GM19438 (cell line): ENCODE results near the gene MEGF6.

Source experiments
- ATAC-seq: cut with Tn5 transposase; IDR thresholded peaks from one replicate; pipeline ENCODE4 v1.9.1; 2021; ENCODE audit warnings: low read depth; ENCODE audit not compliant: unreplicated experiment

Gene MEGF6

DNA sequence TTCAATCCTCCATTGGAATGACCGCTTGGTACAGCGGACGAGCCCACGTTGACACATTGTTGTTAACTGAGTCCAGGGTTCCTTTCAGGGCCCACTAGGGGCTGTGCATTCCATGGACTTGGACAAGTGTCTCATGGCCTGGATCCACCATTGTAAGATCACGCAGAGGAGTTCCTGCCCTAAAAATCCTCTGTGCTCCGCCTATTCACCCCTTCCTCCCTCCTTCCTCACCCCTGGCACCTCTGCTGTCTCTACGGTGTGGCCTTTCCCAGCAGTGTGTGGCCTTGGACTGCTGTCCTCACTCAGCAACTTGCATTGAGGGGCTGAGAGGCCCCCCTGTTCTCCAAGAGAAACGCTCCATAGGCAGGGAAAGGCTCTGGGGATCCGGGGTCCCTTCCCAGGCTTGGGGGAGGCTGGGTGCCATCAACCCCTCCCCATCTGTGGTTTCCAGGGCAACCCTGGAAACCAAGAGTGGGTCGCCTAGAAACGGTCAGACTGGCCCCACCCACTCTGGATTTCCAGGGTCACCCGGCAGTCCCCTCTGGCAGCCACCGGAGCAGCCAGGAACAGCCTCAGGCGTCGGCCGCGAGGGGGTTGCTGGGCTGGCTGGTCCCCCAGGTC is 50.9 kb downstream of the MEGF6 start:
- ATAC-seq = no peak

DNA sequence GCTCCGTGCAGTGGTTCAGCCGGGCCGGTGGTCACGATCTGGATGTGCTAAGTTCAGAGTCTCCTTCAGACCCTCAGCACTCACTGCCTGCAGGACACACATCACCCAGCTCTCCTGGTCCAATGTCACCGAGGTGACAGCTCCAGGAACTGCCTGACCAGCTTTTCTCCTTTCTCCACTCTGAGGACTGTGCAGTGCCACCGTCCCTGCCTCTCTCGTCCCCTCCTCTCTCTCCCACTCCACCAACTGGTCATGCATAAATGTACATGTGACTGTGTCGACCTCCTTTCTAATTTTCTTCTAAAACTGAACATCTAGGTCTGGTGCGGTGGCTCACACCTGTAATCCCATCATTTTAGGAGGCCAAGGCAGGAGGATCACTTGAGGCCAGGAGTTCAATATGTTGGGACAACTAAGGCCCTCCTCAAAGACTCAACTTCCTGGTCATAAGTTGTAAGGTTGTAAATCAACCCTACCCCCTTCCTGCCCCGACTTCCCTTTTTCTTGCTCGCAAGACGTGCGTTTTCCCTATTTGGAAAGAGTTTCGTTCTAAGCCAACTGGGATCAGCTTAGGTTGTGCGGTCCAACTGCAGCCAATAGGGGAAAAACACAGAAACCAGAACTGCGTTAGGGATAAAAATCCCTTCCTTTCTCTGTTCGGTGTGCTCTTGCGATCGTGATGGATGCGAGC is 53.1 kb downstream of the MEGF6 start:
- ATAC-seq = no peak

DNA sequence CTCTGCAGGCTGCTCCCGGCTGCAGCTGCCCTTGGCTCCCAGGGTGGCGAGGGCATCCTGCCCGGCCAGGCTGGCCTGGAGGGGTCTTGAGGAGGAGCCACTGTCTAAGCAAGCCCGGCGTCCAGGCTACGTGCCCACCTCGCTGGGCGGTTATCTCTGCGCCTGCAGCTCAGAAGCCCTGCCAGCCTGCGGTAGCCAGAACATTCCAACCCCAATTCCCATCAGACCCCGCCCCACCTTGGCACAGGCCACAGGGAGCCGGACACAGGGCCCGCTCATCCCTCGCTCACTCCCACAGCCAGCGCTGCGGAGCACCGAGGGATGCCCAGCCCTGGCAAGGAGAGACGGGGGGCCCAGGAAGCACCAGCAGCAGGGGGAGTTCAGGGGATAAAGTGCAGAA is 53.9 kb downstream of the MEGF6 start:
- no peak for ATAC-seq

DNA sequence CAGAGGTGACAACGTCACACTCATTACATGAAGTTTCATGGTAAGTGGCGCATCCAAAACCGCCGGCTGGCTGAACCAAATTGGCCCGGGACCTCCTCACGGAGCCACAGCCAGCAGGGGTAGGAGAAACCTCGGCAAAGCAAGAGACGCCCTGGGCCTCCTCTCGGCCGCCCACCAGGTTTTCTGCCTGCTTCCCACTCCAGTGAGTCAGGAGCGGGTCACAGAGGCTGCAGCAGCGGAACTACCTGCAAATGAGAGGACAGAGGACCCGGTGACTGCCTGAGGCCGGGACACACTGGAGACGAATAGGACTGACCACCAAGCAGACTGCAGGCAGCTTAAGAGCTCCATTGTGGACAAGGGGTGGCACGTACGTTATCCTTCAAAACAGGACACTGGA is 55.0 kb downstream of the MEGF6 start:
- no peak for ATAC-seq

DNA sequence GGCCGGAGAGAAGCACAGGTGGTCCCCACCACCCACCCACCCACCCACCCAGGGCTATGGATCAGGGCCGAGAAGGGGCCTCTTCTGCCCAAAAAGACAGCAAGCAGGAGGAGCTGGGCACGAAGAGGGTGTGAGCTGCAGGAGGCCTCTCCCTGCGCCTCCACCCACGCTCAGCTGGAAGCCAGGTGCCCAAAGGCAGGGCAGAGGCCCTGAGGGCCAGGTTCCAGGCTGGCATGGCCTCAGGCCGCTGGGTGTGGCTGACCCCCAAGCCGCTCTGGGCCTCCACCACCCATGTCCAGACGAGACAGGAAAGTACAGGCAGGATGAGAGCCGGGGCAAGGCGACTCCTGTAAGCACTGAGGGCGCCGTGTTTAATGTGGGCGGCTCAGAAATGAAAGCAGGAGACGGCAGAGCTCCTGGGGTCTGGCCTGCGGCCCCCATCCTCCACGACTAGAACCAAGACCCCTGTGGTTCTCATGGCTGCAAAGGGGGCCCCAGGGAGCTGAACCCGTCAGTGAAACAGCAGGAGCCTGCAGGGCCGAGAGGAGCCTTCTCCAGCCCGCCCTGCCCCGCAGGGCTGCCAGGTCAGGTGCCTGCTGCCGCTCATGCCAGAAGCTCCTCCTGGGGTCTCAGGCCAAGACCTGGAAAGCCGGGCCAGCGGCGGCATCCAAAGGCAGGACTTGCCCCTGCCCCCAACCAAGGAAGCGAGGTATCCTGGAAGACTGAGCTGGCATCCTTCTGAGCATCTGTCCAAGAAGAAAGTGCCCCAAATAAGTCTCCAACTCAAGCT is 56.0 kb downstream of the MEGF6 start:
- no peak for ATAC-seq

DNA sequence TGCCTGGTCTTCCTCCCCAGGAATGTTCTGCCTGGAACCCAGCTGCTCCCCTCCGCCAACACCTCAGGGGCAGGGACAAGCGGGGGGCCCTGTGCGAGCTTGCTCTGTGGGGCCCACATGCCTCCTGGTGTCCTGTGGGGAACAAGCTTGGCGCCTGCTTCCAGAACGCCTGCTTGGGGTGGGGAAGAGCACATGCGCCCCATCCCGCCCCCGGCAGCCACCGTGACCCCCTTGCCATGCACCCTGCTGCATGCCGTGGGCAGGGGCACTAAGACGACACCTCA is 57.4 kb downstream of the MEGF6 start:
- no peak for ATAC-seq

DNA sequence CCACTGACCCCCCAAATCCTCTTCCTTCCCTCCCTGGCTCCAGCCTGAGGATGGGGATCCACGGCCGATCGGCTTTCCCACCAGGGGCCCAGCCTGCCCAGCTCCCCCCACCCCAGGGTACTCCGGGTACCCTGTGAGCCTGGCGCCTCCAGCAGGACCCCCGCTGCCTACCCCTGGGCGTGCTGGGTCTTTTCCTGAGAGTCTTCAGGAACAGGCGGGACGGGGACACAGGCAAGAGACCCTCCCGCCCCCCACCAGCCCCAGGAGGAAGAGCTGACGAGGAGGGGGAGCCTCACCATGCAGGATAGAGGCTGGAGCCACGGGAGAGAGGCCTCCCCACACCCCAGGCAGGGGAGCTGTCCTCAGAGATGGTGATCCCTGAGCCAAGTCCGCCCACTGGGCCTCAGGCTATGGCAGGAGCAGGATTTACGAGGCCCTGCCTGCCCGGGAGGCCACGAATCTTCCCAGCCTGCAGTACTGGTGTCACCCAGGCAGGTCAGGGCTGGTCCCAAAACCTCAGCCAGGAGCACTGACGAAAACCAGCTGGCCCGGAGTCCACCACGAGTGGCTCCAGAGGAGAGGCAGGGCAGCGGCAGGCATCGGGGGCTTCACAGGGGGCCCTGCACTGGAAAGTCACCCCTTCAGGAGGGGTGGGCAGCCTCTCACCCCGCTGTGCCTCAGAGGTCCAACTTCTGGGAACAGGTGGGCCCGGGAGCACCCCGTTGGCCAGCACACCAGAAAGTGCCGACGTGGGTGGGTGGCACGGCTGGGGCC is 58.0 kb downstream of the MEGF6 start:
- ATAC-seq = no peak

DNA sequence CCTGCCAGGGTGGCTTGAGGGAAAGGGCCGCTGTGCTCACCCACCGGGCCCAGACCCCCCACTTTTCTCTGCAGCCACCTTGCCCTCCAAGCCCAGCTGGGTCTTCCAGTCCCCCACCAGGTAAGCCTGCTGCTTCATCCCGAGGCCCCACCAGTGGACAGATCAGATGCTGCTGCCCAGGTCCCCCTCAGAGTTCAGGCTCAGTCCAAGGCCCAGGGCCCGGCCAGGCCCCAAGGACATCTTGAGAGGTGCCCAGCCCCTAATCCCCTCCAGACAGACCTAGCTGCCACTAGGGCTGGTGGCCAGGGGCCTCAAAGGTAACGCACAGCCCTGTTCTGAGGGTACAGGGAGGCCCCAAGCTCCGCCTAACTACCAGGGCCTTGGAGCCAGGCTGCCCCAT is 58.6 kb downstream of the MEGF6 start:
- ATAC-seq = no peak

DNA sequence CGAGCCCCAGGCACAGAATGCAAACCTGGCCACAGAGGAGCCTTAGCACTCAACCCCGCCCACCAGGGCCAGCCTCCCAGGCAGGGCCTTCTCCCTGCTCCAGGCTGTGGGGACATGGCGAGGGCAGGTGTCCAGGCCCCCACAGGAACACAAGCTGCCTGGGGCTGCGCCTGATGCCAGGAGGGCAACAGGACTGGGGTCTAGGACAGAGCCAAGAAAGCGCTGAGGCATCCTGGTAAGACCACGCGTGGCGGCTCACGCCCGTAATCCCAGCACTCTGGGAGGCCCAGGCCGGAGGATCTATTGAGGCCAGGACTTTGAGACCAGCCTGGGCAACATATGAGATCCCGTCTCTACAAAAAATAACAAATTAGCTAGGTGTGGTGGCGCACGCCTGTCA is 59.1 kb downstream of the MEGF6 start:
- no peak for ATAC-seq

DNA sequence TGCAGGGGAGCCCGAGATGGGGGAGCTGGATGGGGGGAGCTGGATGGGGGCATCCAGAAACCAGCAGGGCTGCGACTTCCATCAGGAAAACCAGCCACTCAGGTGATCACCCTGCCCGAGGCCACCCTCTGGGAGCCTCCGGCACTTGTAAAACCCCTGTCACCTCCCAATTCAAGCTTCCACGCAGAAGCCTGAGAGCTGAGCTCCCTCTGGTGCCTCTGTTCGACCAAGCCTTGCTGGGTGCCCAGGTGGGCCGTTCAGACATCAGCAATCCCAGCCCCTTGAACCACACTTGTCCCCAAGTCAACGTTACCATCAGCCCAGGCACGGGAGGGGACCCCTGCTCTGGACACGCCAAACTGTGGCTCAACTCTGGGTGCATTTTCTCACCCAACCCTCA is 59.6 kb downstream of the MEGF6 start:
- no peak for ATAC-seq

DNA sequence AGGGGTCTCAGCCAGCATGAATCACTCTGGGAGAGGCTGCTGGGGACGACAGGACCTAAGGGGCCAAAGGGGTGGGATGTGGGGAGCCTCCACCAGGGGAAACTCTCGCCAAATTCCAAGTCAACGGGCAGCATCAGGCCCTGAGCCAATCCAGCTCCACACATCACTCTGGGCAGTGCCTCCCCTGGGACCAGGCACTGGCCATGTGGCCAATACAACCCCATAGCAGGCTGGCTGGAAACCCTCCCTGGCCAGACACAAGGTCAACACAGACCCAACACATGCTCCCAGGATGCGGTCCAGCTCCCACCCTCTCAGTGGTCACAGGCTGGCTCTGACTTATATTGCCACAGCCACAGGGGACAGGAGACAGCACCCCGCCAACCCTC is 60.0 kb downstream of the MEGF6 start:
- ATAC-seq = no peak

DNA sequence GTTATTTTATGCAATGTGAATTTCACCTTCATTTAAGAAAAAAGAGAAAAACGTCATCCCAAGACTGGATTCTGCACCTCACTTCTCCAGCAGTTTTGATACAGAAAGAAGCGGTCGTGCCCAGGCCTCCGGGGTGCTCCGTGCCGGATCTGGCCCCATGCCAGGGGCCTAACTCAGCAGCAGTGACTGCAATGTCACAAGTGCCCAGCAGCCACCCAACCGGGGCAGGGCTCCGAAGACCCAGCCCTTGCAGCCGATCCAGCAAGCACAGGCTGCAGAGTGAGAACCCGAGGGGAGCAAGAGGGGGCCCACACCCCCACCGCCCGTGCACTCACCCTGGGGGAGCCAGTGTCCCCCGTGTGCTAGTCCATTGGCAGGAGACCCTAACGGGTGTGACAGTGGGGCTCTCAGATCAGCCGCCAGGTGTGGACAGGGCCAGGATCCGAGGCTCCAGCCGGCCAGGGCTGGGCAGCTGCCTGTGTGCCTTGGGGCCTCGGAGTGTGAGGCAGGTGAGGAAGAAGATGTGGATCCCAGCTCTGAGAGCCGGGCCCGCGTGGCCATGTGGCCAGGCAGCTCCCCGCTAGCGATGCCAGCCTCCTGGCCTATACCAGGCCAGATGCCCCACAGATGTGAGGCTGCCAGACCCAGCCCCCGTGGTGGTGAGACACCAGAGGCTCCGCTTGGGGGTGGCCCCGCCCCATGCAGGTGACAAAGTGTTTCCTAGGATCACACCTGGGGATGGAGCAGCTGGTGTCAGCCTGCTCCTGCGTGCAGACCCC is 60.6 kb downstream of the MEGF6 start:
- ATAC-seq = no peak

DNA sequence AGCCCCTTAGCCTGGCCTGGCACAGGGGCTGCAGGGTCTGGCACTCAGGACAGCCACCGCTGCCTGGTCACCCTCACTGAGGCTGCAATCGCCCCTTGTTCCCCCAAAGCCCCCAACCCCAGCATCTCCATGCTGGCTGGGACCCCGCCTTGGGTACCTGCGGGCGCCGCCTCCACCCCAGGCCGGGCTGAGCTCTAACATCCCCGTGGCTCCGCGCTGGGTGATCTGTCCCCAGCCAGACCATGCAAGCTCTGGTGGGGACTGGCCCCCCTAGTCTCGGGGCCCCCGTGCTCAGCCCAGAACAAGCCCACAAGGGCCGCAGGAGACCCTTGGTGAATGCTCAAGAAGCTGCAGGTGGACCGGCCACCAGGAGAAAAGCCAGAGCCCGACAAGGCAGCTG is 62.4 kb downstream of the MEGF6 start:
- no peak for ATAC-seq

DNA sequence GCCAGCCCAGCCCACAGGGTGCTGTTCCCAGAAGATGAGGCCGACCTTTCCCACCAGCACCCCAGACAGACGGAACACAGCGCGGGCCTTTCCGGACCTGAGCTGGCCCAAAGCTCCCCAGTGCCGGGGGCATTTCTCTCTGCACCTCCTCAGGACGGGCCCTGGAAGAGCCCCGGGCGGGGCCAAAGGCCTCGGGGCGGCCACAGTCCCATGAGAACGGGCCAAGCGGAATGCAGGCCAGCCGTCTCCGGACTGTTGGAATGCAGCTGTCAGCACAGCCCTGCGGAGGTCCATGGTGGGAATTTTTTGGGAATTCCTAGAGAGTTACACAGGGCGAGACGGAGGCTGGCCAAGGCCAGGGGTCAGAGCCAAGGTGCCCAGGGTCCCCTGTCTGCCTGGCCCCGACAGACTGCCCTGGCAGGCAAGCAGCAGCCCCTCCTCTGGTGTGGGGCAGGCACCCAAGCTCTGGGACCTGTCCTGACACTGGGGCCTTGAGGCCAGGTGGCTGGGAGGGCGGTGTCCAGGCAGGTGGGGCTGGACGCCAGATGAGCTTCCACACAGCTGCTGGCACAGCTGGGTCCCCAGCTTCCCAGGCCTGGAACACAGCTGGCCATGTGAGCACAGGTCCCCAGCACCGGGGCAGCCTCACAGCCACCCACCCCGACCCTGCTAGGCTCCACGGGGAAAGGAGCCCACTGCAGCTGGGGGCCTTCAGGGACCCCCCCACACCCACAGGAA is 63.0 kb downstream of the MEGF6 start:
- no peak for ATAC-seq

DNA sequence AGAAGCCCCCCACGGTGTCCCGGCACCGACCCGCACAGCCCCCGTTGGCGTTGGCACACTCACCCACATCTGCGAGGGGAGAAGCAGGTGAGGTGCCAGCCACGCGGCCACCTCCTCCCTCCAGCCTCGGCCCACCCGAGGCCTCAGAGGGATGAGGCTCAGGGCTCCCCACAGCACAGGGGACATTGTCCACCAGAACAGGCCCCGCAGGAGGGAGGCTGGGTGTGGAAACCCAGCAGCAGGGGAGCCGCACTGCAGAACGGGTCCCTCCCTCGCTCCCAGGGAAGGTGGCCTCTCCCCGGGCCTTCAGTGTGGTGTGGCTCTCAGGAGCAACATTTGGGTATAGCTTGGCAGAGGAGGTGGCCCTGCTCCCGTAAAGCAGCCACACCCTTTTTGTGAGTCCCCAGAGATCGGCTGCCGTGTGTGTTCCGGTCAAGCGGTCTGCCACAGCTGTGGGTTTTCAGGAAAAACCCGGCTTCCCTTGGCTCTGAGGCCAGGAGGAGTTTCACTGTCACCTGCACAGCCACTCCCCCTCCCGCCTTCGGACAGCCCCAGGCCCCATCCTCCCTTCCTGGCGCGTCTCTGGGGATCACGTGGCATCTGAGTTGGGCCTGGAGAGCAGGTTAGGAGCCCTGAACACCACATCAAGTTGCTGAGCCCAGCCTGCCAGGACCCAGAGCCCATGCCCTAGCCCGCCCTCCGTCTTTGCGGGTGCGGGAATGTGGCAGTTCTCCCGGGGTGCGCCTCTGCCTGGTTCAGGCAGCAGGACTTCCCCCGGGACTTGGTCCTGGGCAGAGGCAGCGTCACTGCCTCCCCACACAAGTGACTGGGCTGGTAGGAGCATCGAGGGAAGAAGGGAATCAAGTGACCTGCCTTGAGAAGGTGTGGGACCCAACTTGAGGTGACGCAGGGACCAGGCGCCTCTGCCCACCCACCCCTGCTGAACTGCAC is 64.0 kb downstream of the MEGF6 start:
- ATAC-seq = no peak

DNA sequence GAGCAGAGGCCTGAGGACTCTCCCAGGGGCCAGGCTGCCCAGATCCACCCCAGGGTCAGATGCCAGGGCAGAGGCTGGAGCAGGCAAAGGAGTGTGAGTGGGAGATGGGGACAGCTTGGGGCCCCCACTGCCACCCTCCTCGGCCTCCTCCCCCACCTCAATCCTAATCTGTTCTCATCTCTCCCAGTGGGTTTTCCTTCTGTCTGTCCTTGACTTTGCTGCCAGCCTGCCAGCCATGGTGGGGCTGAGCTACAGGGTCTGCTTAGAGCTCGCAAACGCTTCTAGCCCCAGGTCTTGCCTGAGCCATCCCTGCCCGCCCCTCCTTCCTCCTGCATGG is 65.3 kb downstream of the MEGF6 start:
- ATAC-seq = no peak

DNA sequence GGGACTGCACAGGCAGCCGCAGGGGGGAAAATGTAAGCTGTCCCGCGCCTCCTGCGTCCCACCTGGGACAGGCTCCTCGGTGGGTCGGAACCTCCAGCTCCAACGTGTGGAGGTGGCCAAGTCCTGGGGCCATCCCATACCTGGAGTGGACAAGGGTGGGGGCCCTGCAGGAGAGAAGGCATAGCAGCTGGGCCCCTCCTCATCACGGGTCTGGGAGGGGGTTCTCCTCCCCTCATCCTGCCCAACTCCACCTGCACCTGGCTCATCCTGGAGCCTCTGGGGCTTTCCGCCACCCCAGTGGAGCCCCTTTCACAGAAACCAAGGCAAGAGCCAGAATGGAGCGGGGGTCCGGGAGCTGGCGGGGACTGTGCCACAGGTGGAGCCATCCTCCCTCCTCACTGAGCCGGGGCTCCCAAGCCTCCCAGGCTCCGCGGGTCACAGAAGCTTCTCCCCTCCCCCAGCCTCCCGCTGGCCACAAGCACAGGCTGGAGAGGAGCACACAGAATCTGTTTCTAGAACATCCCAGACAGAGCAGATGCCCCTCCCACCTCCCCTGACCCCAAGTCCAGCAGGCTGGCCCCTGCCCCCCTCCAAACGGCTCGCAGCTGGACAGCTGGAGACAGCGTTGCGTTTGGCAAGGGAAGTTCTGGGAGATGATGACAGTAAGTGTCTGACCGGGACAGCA is 65.8 kb downstream of the MEGF6 start:
- ATAC-seq = no peak
